SK-N-SH treated with all-trans-retinoic acid at 6 μM for 48 hours (cell line): Measurements from ENCODE around the gene C18orf63.

Source experiments
- ATAC-seq: fragments of 200-7000 bp; cut with Tn5 transposase; 3 replicates; pipeline ENCODE4 v1.9.1; 2020; ENCODE audit warnings: mild to moderate bottlenecking, moderate library complexity
- BACH2 ChIP-seq: fragments of 250-450 bp; sonication (Bioruptor Pico); IDR thresholded peaks from 2 replicates; pipeline ENCODE4 v1.9.0; 2021; ENCODE audit warnings: mild to moderate bottlenecking, borderline replicate concordance
- CREB5 ChIP-seq: fragments of 250-450 bp; sonication (Bioruptor Pico); IDR thresholded peaks from 2 replicates; pipeline ENCODE4 v1.5.1; 2020; ENCODE audit warnings: low read depth, mild to moderate bottlenecking, moderate library complexity
- CSDC2 ChIP-seq: fragments of 250-450 bp; sonication (Bioruptor Pico); IDR thresholded peaks from 2 replicates; pipeline ENCODE4 v1.5.0; 2020; ENCODE audit warnings: mild to moderate bottlenecking, moderate library complexity
- CSRNP3 ChIP-seq: fragments of 250-450 bp; sonication (Bioruptor Pico); IDR thresholded peaks from 2 replicates; pipeline ENCODE4 v1.5.1; 2021; ENCODE audit warnings: mild to moderate bottlenecking, moderate library complexity
- ESRRG ChIP-seq: fragments of 250-450 bp; sonication (Bioruptor Pico); IDR thresholded peaks from 2 replicates; pipeline ENCODE4 v1.6.1; 2021; ENCODE audit warnings: mild to moderate bottlenecking
- GLIS3 ChIP-seq: fragments of 250-450 bp; sonication (Bioruptor Pico); IDR thresholded peaks from 2 replicates; pipeline ENCODE4 v1.5.0; 2020; ENCODE audit warnings: mild to moderate bottlenecking, moderate library complexity
- ISL1 ChIP-seq: fragments of 250-450 bp; sonication (Bioruptor Pico); IDR thresholded peaks from 2 replicates; pipeline ENCODE4 v2.1.2; 2022; ENCODE audit warnings: mild to moderate bottlenecking, moderate library complexity
- OSR1 ChIP-seq: fragments of 250-450 bp; sonication (Bioruptor Pico); IDR thresholded peaks from 2 replicates; pipeline ENCODE4 v1.8.0; 2022; ENCODE audit warnings: moderate library complexity, mild to moderate bottlenecking, inconsistent platforms
- PATZ1 ChIP-seq: fragments of 250-450 bp; sonication (Bioruptor Pico); IDR thresholded peaks from 2 replicates; pipeline ENCODE4 v1.8.0; 2020; ENCODE audit warnings: mild to moderate bottlenecking, moderate library complexity, borderline replicate concordance
- POU6F1 ChIP-seq: fragments of 250-450 bp; sonication (Bioruptor Pico); IDR thresholded peaks from 2 replicates; pipeline ENCODE4 v1.8.0; 2021; ENCODE audit warnings: low read depth, mild to moderate bottlenecking, moderate library complexity, borderline replicate concordance
- PPARA ChIP-seq: fragments of 250-450 bp; sonication (Bioruptor Pico); IDR thresholded peaks from 2 replicates; pipeline ENCODE4 v1.5.0; 2020; ENCODE audit warnings: mild to moderate bottlenecking, borderline replicate concordance
- RARB ChIP-seq: fragments of 250-450 bp; sonication (Bioruptor Pico); IDR thresholded peaks from 2 replicates; pipeline ENCODE4 v1.8.0; 2021; ENCODE audit warnings: mild to moderate bottlenecking, moderate library complexity
- SNAI2 ChIP-seq: fragments of 250-450 bp; sonication (Bioruptor Pico); IDR thresholded peaks from 2 replicates; pipeline ENCODE4 v1.5.0; 2020; ENCODE audit warnings: mild to moderate bottlenecking, moderate library complexity
- TCF4 ChIP-seq: fragments of 250-450 bp; sonication (Bioruptor Pico); IDR thresholded peaks from 2 replicates; pipeline ENCODE4 v1.8.0; 2021; ENCODE audit warnings: mild to moderate bottlenecking, moderate library complexity, borderline replicate concordance
- TSHZ2 ChIP-seq: fragments of 250-450 bp; sonication (Bioruptor Pico); IDR thresholded peaks from 2 replicates; pipeline ENCODE4 v1.5.0; 2020; ENCODE audit warnings: mild to moderate bottlenecking, moderate library complexity
- ZC3H10 ChIP-seq: fragments of 250-450 bp; sonication (Bioruptor Pico); IDR thresholded peaks from 2 replicates; pipeline ENCODE4 v1.5.1; 2021; ENCODE audit warnings: mild to moderate bottlenecking, moderate library complexity
- ZFP30 ChIP-seq: fragments of 450-650 bp; formaldehyde crosslinking; IDR thresholded peaks from 2 replicates; pipeline ENCODE4 v1.5.0; 2022; ENCODE audit warnings: mild to moderate bottlenecking, moderate library complexity
- ZNF565 ChIP-seq: fragments of 450-650 bp; formaldehyde crosslinking; conservative IDR thresholded peaks from 2 replicates; pipeline ENCODE4 v1.5.0; 2020; ENCODE audit warnings: low read depth, mild to moderate bottlenecking, moderate library complexity
- ZNF70 ChIP-seq: fragments of 450-650 bp; formaldehyde crosslinking; IDR thresholded peaks from 2 replicates; pipeline ENCODE4 v1.5.0; 2020; ENCODE audit warnings: mild to moderate bottlenecking, moderate library complexity

The C18orf63 gene

GRCh38 chr18:74346206-74346605 lies 30.6 kb downstream of the C18orf63 start (continued):
- no peak for TF ChIP-seq CSRNP3 (CRISPR knock-in tag)
- no peak for TF ChIP-seq ZNF70 (CRISPR knock-in tag)
- no peak for TF ChIP-seq PATZ1 (CRISPR knock-in tag)
- TF ChIP-seq CSDC2 (CRISPR knock-in tag): no peak

GRCh38 chr18:74348581-74348980 lies 32.9 kb downstream of the C18orf63 start:
- ATAC-seq: no peak
- no peak for TF ChIP-seq CSRNP3 (CRISPR knock-in tag)
- TF ChIP-seq PPARA: no peak
- TF ChIP-seq BACH2 (CRISPR knock-in tag): no peak
- no peak for TF ChIP-seq CSDC2 (CRISPR knock-in tag)
- no peak for TF ChIP-seq CREB5 (CRISPR knock-in tag)
- no peak for TF ChIP-seq POU6F1 (CRISPR knock-in tag)
- no peak for TF ChIP-seq GLIS3 (CRISPR knock-in tag)
- TF ChIP-seq SNAI2: no peak
- no peak for TF ChIP-seq OSR1
- no peak for TF ChIP-seq RARB (CRISPR knock-in tag)
- no peak for TF ChIP-seq ESRRG (CRISPR knock-in tag)

GRCh38 chr18:74351354-74351753 lies 35.7 kb downstream of the C18orf63 start:
- TF ChIP-seq POU6F1 (CRISPR knock-in tag): no peak
- TF ChIP-seq GLIS3 (CRISPR knock-in tag): no peak
- no peak for TF ChIP-seq CSDC2 (CRISPR knock-in tag)
- no peak for TF ChIP-seq TCF4 (CRISPR knock-in tag)
- TF ChIP-seq CSRNP3 (CRISPR knock-in tag): no peak
- TF ChIP-seq ZC3H10 (CRISPR knock-in tag): no peak
- no peak for TF ChIP-seq OSR1
- no peak for TF ChIP-seq RARB (CRISPR knock-in tag)
- TF ChIP-seq ISL1 (CRISPR knock-in tag): no peak
- TF ChIP-seq ZFP30 (CRISPR knock-in tag): no peak
- TF ChIP-seq PATZ1 (CRISPR knock-in tag): no peak
- no peak for TF ChIP-seq PPARA
- no peak for TF ChIP-seq ZNF565 (CRISPR knock-in tag)
- no peak for TF ChIP-seq BACH2 (CRISPR knock-in tag)
- TF ChIP-seq TSHZ2 (CRISPR knock-in tag): no peak
- ATAC-seq: no peak
